H1 (cell line): ENCODE measurements around the gene MYOM3. TPM values are rescaled to one million over a fixed set of nuclear protein-coding genes. Genes with fewer than 3 reads are reported as not detected.

Source experiments
- CTCF ChIA-PET: fragments of 300-600 bp; sonication (Branson Sonifier 250); formaldehyde crosslinking; loops from one replicate; lab custom pipeline; 2021; ENCODE audit not compliant: partially characterized antibody; lab: Charles Lee
- POLR2A ChIA-PET: fragments of 300-600 bp; sonication (Branson Sonifier 250); formaldehyde crosslinking; loops from one replicate; lab custom pipeline; 2021; ENCODE audit warnings: inconsistent platforms; ENCODE audit not compliant: partially characterized antibody; lab: Charles Lee
- DNase-seq, 2 experiments: peaks; one replicate each; pipeline versions ENCODE4 v3.0.0 to v3.0.0-alpha.2; 2010 to 2022; ENCODE audit warnings: low spot score in 2 of 2, low read depth in 1 of 2, mixed read lengths in 1 of 2
- FAIRE-seq: peaks from 2 replicates; lab custom pipeline; 2011; peaks lifted over from hg19 to GRCh38; lab: Jason Lieb, UNC
- H2AFZ ChIP-seq: 2 replicates; pipeline ENCODE4 v1.8.1; 2012; ENCODE audit warnings: low read length, inconsistent platforms
- H2AK5ac ChIP-seq: 2 replicates; pipeline ENCODE4 v1.6.1; 2013; ENCODE audit warnings: low read depth, low read length
- H2BK120ac ChIP-seq: replicated peaks from 2 replicates; pipeline ENCODE3; 2013; ENCODE audit warnings: low read depth, low read length, inconsistent platforms
- H2BK12ac ChIP-seq: 2 replicates; pipeline ENCODE4 v1.6.1; 2013; ENCODE audit warnings: low read depth, low read length
- H2BK15ac ChIP-seq: 2 replicates; pipeline ENCODE4 v1.6.1; 2013; ENCODE audit warnings: low read length
- H2BK20ac ChIP-seq: 2 replicates; pipeline ENCODE4 v1.6.1; 2013; ENCODE audit warnings: low read length
- H2BK5ac ChIP-seq: 2 replicates; pipeline ENCODE4 v1.6.1; 2013; ENCODE audit warnings: low read depth, low read length
- H3K14ac ChIP-seq: 2 replicates; pipeline ENCODE4 v1.6.1; 2013; ENCODE audit warnings: inconsistent platforms; ENCODE audit not compliant: insufficient read length
- H3K18ac ChIP-seq: 2 replicates; pipeline ENCODE4 v1.6.1; 2013; ENCODE audit warnings: low read length; ENCODE audit errors: extremely low read depth
- H3K23ac ChIP-seq: 2 replicates; pipeline ENCODE4 v1.6.1; 2013; ENCODE audit warnings: inconsistent platforms; ENCODE audit not compliant: insufficient read length
- H3K23me2 ChIP-seq: 2 replicates; pipeline ENCODE4 v1.6.1; 2013; ENCODE audit warnings: low read depth, low read length
- H3K27ac ChIP-seq: 2 replicates; pipeline ENCODE4 v1.6.1; 2011; ENCODE audit warnings: low read depth, low read length, inconsistent platforms
- H3K27me3 ChIP-seq, 4 experiments: replicated peaks in 1 of 4; 1 replicate in 1 of 4; 2 replicates in 3 of 4; pipeline versions ENCODE4 v1.6.1 to v1.8.1; 2011 to 2013; ENCODE audit warnings: low read length in 3 of 4, mild to moderate bottlenecking in 3 of 4, inconsistent platforms in 2 of 4, mixed read lengths in 2 of 4, moderate library complexity in 1 of 4; ENCODE audit not compliant: control insufficient read depth in 3 of 4, insufficient read depth in 3 of 4; ENCODE audit errors: extremely low read depth in 1 of 4
- H3K36me3 ChIP-seq, 4 experiments: 2 replicates each; pipeline versions ENCODE4 v1.6.1 to v1.8.1; 2011 to 2013; ENCODE audit warnings: mild to moderate bottlenecking in 4 of 4, low read length in 3 of 4, moderate library complexity in 2 of 4, control low read depth in 1 of 4, inconsistent platforms in 1 of 4; ENCODE audit not compliant: insufficient read depth in 4 of 4, control insufficient read depth in 2 of 4
- H3K4ac ChIP-seq: replicated peaks from 2 replicates; pipeline ENCODE3; 2013; ENCODE audit warnings: low read length, low read depth, mixed read lengths, inconsistent platforms; ENCODE audit not compliant: insufficient read length
- H3K4me1 ChIP-seq, 4 experiments: replicated peaks in 1 of 4; 1 replicate in 1 of 4; 2 replicates in 3 of 4; pipeline versions ENCODE4 v1.6.1 to v1.8.1; 2011 to 2013; ENCODE audit warnings: low read length in 3 of 4, inconsistent platforms in 2 of 4, mixed read lengths in 1 of 4; ENCODE audit not compliant: insufficient read depth in 4 of 4, control insufficient read depth in 3 of 4
- H3K4me2 ChIP-seq, 2 experiments: 2 replicates each; pipeline versions ENCODE4 v1.6.1 to v1.8.1; 2011 to 2013; ENCODE audit warnings: low read depth in 2 of 2, low read length in 2 of 2, control low read depth in 1 of 2, inconsistent platforms in 1 of 2, mild to moderate bottlenecking in 1 of 2; ENCODE audit not compliant: insufficient read depth in 1 of 2
- H3K4me3 ChIP-seq, 4 experiments: fragments of 200-600, 300-600 bp in 1 of 4; sonication (generic), shearing (Covaris generic), sonication (Bioruptor Twin) in 1 of 4; 2 replicates each; pipeline versions ENCODE4 v1.5.1 to v1.8.1; 2011 to 2016; ENCODE audit warnings: low read length in 4 of 4, low read depth in 3 of 4, control low read depth in 2 of 4, inconsistent platforms in 2 of 4, mild to moderate bottlenecking in 2 of 4, mixed read lengths in 1 of 4, moderate library complexity in 1 of 4; ENCODE audit not compliant: insufficient read depth in 2 of 4; ENCODE audit errors: extremely low read depth in 1 of 4
- H3K56ac ChIP-seq: replicated peaks from 2 replicates; pipeline ENCODE3; 2013; ENCODE audit warnings: low read depth, mild to moderate bottlenecking, mixed read lengths, low read length, inconsistent platforms; ENCODE audit not compliant: insufficient read length
- H3K79me1 ChIP-seq: 2 replicates; pipeline ENCODE4 v1.6.1; 2013; ENCODE audit warnings: low read depth, low read length, control low read depth
- H3K79me2 ChIP-seq, 2 experiments: 2 replicates each; pipeline versions ENCODE4 v1.6.1 to v1.8.1; 2012 to 2013; ENCODE audit warnings: low read length in 2 of 2, mild to moderate bottlenecking in 2 of 2, inconsistent platforms in 1 of 2; ENCODE audit not compliant: insufficient read depth in 2 of 2, control insufficient read depth in 1 of 2
- H3K9ac ChIP-seq, 4 experiments: replicated peaks in 1 of 4; 1 replicate in 1 of 4; 2 replicates in 3 of 4; pipeline versions ENCODE4 v1.6.1 to v1.8.1; 2011 to 2013; ENCODE audit warnings: low read depth in 3 of 4, low read length in 3 of 4, control low read depth in 2 of 4, mild to moderate bottlenecking in 2 of 4, moderate library complexity in 2 of 4, inconsistent platforms in 1 of 4; ENCODE audit errors: extremely low read depth in 1 of 4
- H3K9me3 ChIP-seq, 2 experiments: 2 replicates each; pipeline versions ENCODE4 v1.6.1 to v1.8.1; 2012 to 2013; ENCODE audit warnings: mild to moderate bottlenecking in 2 of 2, moderate library complexity in 2 of 2, control low read depth in 1 of 2, inconsistent platforms in 1 of 2, low read depth in 1 of 2, low read length in 1 of 2, mixed read lengths in 1 of 2; ENCODE audit not compliant: insufficient read depth in 2 of 2
- H4K20me1 ChIP-seq, 2 experiments: replicated peaks in 1 of 2; 2 replicates each; pipeline versions ENCODE3 to v1.8.1; 2011 to 2013; ENCODE audit warnings: inconsistent platforms in 2 of 2, low read length in 2 of 2, mild to moderate bottlenecking in 1 of 2; ENCODE audit not compliant: insufficient read depth in 2 of 2, control insufficient read depth in 1 of 2
- H4K5ac ChIP-seq: 2 replicates; pipeline ENCODE4 v1.6.1; 2013; ENCODE audit warnings: low read length, low read depth, mixed read lengths, inconsistent platforms; ENCODE audit not compliant: insufficient read length
- H4K8ac ChIP-seq: 2 replicates; pipeline ENCODE4 v1.8.0; 2013; ENCODE audit warnings: mild to moderate bottlenecking, moderate library complexity, low read length, inconsistent platforms; ENCODE audit not compliant: insufficient read depth; ENCODE audit errors: extremely low read depth
- H4K91ac ChIP-seq: replicated peaks from 2 replicates; pipeline ENCODE3; 2013; ENCODE audit warnings: low read length, mixed read lengths, inconsistent platforms; ENCODE audit not compliant: insufficient read length
- BRCA1 ChIP-seq: IDR thresholded peaks from 2 replicates; pipeline ENCODE4 v1.6.1; 2012; ENCODE audit warnings: low read depth, low read length, improper control_type of control experiment
- CHD1 ChIP-seq: IDR thresholded peaks from 2 replicates; pipeline ENCODE4 v1.6.1; 2012; ENCODE audit warnings: low read depth, low read length, improper control_type of control experiment
- CREB1 ChIP-seq: IDR thresholded peaks from 2 replicates; pipeline ENCODE4 v1.6.1; 2012; ENCODE audit warnings: inconsistent platforms
- GTF2F1 ChIP-seq: IDR thresholded peaks from 2 replicates; pipeline ENCODE4 v1.6.1; 2012; ENCODE audit warnings: low read depth, low read length, improper control_type of control experiment, borderline replicate concordance
- NRF1 ChIP-seq: IDR thresholded peaks from 2 replicates; pipeline ENCODE4 v1.6.1; 2011; ENCODE audit warnings: mild to moderate bottlenecking, low read depth, low read length, improper control_type of control experiment
- RBBP5 ChIP-seq: IDR thresholded peaks from 2 replicates; pipeline ENCODE4 v1.7.1; 2012; ENCODE audit warnings: low read depth, mild to moderate bottlenecking, inconsistent platforms, low read length, moderate library complexity, borderline replicate concordance
- RNF2 ChIP-seq: fragments of 200-900, 300-1000 bp; sonication (generic); IDR thresholded peaks from 2 replicates; pipeline ENCODE4 v1.7.1; 2016; ENCODE audit warnings: borderline replicate concordance, low read depth, mild to moderate bottlenecking, antibody characterized with exemption, low read length; ENCODE audit not compliant: poor library complexity, severe bottlenecking; ENCODE audit errors: missing control alignments
- RXRA ChIP-seq: IDR thresholded peaks from 2 replicates; pipeline ENCODE4 v1.6.1; 2011; ENCODE audit warnings: low read depth, mild to moderate bottlenecking, low read length, moderate library complexity; ENCODE audit not compliant: insufficient read depth
- SIX5 ChIP-seq: IDR thresholded peaks from 2 replicates; pipeline ENCODE4 v1.6.1; 2011; ENCODE audit warnings: mild to moderate bottlenecking, low read depth, low read length
- WGBS, 2 experiments: shearing (Covaris generic) in 1 of 2; methylation state at CpG; one replicate each; pipeline versions ENCODE4 v1.1.6 to v1.1.7; 2013 to 2015; ENCODE audit warnings: low lambda C conversion rate in 2 of 2, mixed read lengths in 2 of 2, inconsistent platforms in 1 of 2, low coverage in 1 of 2, missing lambda C conversion rate in 1 of 2; ENCODE audit not compliant: insufficient replicate concordance in 2 of 2, insufficient coverage in 1 of 2, insufficient read length in 1 of 2; ENCODE audit errors: extremely low coverage in 1 of 2, missing lambda C conversion rate in 1 of 2; 5-methylcytosine and 5-hydroxymethylcytosine counted together
- polyA plus RNA-seq, 7 experiments: library from polyadenylated mRNA; depleted of rRNA in 3 of 7; stranded (reverse) in 5 of 7; unstranded in 2 of 7; fragments of >200 nt in 5 of 7; fragments of 200-250 nt in 2 of 7; gene quantifications; 1 replicate in 5 of 7; 2 replicates in 1 of 7; 4 replicates in 1 of 7; pipeline versions ENCODE4 v1.2.1 to v1.2.3, GENCODE V29; 2011 to 2013; ENCODE audit warnings: missing spikeins in 2 of 7, mixed read lengths in 2 of 7
- total RNA-seq: library from RNA; stranded (reverse); fragmentation: NEBNext Ultra II Directional; extraction: Animal tissue kit (Norgen Biotek cat#: 25700); gene quantifications from 2 replicates; pipeline ENCODE4 v1.2.1, GENCODE V29; 2021
- TF ChIP-seq, protein P1 (sequence below), 3 experiments: IDR thresholded peaks; 1 replicate in 2 of 3; 2 replicates in 1 of 3; pipeline versions ENCODE4 v1.5.1 to v1.6.1; 2011; ENCODE audit warnings: low read length in 3 of 3, mild to moderate bottlenecking in 3 of 3, inconsistent platforms in 2 of 3, low read depth in 1 of 3, moderate library complexity in 1 of 3; ENCODE audit not compliant: insufficient read depth in 1 of 3; ENCODE audit errors: control extremely low read depth in 1 of 3

The MYOM3 gene
- total and polyA plus RNA-seq, 2 of the 8 experiments (the other 6 are each of a cell fraction or from before 2014, with no cell fraction given), result 0.08 to 0.09 TPM

DNA sequence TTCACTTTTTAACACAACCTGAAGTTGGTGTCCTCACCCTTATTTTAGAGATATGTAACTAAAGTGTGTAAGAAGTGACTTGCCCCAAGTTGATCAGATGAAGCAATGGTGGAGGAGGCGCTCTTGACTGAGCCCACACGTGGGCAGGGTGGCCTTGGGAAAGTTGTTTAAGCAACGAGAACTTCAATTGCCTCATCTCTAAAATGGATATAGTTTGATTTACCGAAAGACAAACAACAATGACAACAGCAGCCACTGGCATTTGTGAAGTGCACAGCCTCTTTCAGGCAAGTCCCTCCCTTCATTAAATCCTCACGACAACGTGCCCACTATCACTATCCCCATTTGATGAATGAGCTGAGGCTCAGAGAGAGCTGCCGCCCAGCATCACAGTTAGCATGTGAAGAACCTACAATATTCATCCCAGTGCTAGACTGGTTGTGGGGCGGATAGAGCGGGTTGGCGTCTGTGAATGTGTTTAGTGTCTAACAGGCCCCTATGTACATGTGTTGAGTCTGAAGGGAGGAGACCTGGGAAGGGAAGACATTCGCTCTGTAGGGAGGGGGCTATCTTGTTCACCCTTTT is 28.0 kb upstream of the MYOM3 start:
- POLR2A ChIA-PET, result interaction anchor here (2.9 kb wide), 1 partner anchor 10 kb away, joined by 16 read pairs; no protein-coding TSS in a partner anchor
- Histone ChIP-seq H3K4me2 (no peak overlapping the region), H4K91ac (no peak overlapping the region)
- TF ChIP-seq, protein P1, sequence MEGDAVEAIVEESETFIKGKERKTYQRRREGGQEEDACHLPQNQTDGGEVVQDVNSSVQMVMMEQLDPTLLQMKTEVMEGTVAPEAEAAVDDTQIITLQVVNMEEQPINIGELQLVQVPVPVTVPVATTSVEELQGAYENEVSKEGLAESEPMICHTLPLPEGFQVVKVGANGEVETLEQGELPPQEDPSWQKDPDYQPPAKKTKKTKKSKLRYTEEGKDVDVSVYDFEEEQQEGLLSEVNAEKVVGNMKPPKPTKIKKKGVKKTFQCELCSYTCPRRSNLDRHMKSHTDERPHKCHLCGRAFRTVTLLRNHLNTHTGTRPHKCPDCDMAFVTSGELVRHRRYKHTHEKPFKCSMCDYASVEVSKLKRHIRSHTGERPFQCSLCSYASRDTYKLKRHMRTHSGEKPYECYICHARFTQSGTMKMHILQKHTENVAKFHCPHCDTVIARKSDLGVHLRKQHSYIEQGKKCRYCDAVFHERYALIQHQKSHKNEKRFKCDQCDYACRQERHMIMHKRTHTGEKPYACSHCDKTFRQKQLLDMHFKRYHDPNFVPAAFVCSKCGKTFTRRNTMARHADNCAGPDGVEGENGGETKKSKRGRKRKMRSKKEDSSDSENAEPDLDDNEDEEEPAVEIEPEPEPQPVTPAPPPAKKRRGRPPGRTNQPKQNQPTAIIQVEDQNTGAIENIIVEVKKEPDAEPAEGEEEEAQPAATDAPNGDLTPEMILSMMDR (IDR thresholded peaks at IDR 0.05; ENCODE audit: control extremely low read depth in 1 of 3, insufficient read depth in 1 of 3, low read depth in 1 of 3, low read length in 3 of 3), result no peak
- TF ChIP-seq RNF2 (no peak), NRF1 (no peak), BRCA1 (no peak), SIX5 (no peak), GTF2F1 (no peak), CREB1 (no peak), RXRA (no peak), RBBP5 (no peak), CHD1 (no peak)

More for the DNA sequence above, 28.0 kb upstream of the MYOM3 start:
- no peaks in the 10 kb centered on the region for H3K36me3 ChIP-seq
- CTCF ChIA-PET, result interaction anchor here (0.9 to 1.8 kb wide), 5 partner anchors 8 to 23 kb away, joined by 3 to 7 read pairs (median 4); no protein-coding TSS in a partner anchor
- H3K9me3 ChIP-seq, result no peaks in the 10 kb centered on the region
- H3K27ac ChIP-seq, result no peak overlapping the region
- no peaks in the 10 kb centered on the region; the same call in 1 of the 2 replicates for H3K79me1 ChIP-seq
- no peak overlapping the region for H3K4ac ChIP-seq
- no peak overlapping the region for H3K9ac ChIP-seq
- H3K18ac ChIP-seq, result no peak overlapping the region
- H4K8ac ChIP-seq, result no peak overlapping the region
- H2BK12ac ChIP-seq, result no peak overlapping the region
- no peak overlapping the region for H2BK15ac ChIP-seq
- no peak overlapping the region for H3K56ac ChIP-seq
- no peak for FAIRE-seq
- H2AFZ ChIP-seq, result no peak overlapping the region
- no peak overlapping the region for H2BK5ac ChIP-seq
- WGBS, 2 experiments, result 87% methylated on average over 11 of the region's 11 CpGs; no CpG with 5 or more reads in 1 of the 2 experiments
- no peaks in the 10 kb centered on the region for H3K79me2 ChIP-seq
- H3K4me3 ChIP-seq, result no peak overlapping the region
- no peaks in the 10 kb centered on the region for H4K20me1 ChIP-seq
- DNase-seq, result no peak
- H3K27me3 ChIP-seq, result no peaks in the 10 kb centered on the region
- H3K23ac ChIP-seq, result no peak overlapping the region
- H2BK120ac ChIP-seq, result no peak overlapping the region
- no peak overlapping the region for H2BK20ac ChIP-seq
- H3K4me1 ChIP-seq, result peaks cover 0 to 2% (median 0%) of the 10 kb centered on the region in 4 experiments; a peak in 1 of 7 replicates
- no peak overlapping the region for H4K5ac ChIP-seq
- H2AK5ac ChIP-seq, result no peak overlapping the region
- H3K23me2 ChIP-seq, result peaks cover 1% of the 10 kb centered on the region; the same call in 1 of the 2 replicates
- no peak overlapping the region for H3K14ac ChIP-seq
